Measurements from ENCODE around the gene ZSCAN10. TPM values are rescaled to one million over a fixed set of nuclear protein-coding genes. Genes with fewer than 3 reads are reported as not detected.
"Not testable (repeated sequence)": the region's sequence is repeated elsewhere in the genome, so short reads cannot be mapped to it uniquely, and the experiment has no call there.

Gene ZSCAN10
- 0.34 TPM for polyA plus RNA-seq (ENCODE audit: insufficient read length)

DNA sequence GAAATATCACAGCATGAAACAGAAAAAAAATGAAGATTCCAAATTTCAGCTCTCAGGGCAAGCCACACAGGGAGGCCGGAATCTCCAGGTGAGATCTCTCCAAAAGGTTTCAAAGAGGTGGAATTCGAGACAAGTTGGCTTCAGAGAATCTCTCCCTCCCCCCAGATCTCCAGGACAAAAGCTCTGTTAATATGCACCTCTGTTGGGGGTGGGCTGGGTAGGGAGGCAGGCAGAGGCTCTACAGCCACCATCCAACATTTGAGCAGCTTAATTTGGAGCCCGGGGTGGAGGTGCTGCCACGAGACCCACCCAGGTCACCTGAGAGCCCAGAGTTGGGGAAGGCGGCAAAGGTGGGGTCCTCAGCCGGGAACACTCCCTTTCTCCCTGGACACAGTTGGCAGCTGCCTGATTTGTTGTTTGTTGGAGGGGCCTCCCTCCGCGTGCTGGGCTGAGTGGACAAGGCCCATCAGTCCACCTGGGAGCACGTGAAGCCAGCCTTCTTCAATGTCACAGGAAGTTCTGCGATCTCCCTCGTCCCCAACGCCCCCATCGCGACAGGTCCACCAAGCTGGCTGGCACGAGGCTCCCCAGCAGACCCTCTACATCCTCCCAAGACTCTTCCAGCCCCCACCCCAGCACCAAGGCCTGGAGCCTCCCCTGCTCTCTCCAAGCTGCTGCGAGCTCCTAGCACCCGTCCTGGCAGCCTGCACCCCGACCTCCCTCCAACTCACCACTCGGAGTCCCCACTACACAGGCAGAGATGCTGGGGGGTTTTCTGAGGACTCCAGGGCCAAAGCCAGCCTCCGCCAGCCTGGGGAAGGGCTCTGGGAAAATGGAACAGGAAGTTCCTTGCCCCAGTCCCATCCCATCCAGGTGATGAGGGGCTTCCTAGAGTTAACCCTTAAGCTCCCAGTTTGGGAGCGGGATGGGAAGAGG is at the start of gene ZSCAN10:
TSS of gene ZSCAN10 (minus strand) at position 836 of the 936 bp plus-strand sequence. CDS start 6,357 bp downstream, outside the sequence.
- no peak for DNase-seq

DNA sequence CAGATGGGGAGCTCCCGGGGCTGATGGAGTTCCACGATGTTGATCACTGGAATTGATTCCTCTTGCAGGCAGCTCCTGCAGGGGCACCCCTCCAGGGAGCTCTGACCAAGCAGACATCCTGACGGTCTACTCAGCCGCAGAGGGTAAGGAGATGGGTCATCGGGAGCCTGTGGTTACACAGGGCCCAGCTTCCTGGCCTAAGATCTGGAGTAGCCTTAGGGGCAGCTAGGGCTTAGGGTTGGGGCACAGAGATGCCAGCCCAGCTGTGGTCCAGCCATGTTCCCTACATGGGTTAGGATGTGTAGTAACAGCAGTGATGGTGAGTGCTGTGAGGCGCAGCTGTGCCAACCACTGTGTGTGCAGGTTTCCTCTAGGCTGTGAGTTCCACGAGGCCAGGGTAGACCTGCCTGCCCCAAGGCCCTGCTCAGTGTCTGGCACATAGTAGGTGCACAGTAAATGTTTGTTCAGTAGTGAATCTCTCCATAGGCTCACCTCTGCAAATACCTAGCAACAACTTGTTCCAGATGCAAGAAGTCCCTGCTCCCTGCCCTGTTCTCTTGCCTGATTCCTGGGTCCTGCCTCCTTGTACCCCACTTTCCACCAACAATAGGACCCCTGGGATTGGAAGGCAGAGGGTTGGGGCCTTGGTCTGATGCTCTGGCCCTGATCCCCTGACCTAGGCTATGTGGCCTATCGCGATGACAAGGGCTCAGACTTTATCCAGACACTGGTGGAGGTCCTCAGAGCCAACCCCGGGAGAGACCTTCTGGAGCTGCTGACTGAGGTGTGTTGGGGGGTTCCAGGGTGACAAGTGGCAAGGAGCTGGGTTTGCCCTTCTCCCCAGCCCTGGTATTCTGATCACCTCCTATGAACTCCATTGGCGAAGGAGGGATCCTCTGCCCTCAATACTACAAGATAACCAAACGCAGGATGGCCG is 49.4 kb upstream of the ZSCAN10 start:
- DNase-seq: no peak

- DNase-seq: no peak
Measured at GRCh38 chr16:3147757-3148104, 48.6 kb upstream of the ZSCAN10 start.

DNA sequence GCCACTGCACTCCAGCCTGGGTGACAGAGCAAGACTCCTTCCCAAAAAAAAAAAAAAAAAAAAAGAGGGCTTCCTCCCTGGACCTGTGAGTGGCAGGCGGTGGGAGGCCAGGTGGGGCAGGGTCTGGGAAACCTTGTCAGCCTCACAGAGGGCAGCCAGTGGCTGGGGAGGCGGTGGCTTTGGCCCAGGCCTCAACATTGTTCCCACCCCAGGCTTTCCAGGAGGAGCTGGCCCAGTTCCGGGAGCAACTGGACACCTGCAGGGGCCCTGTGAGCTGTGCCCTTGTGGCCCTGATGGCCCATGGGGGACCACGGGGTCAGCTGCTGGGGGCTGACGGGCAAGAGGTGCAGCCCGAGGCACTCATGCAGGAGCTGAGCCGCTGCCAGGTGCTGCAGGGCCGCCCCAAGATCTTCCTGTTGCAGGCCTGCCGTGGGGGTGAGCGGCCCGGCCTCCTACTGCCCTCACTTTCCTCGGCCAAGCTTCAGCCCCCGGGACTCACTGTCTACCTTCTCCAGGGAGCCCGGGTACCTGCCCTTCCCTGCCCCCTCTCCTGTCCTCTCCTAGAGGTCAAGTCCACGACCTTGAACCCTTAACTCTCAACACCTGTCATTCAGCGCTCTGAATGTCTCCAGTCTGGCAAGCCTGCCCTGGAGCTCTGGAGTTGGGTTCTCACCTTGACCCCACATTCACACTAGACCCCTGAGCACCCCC is 48.1 kb upstream of the ZSCAN10 start:
- no peak for DNase-seq

DNA sequence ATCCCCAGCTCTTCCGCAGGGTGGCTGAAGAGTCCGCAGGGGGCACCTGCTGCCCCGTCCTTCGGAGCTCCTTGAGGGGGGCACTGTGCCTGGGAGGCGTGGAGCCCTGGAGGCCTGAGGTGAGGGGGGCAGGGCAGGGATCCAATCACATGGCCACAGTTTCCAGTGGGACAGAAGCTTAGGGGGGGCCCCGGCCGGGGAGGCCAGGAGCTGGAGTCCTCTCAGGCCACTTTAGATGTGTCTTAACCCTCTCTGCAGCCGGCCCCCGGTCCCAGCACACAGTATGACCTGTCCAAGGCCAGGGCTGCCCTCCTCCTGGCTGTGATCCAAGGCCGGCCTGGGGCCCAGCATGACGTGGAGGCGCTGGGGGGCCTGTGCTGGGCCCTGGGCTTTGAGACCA is 46.6 kb upstream of the ZSCAN10 start:
- no peak for DNase-seq

DNA sequence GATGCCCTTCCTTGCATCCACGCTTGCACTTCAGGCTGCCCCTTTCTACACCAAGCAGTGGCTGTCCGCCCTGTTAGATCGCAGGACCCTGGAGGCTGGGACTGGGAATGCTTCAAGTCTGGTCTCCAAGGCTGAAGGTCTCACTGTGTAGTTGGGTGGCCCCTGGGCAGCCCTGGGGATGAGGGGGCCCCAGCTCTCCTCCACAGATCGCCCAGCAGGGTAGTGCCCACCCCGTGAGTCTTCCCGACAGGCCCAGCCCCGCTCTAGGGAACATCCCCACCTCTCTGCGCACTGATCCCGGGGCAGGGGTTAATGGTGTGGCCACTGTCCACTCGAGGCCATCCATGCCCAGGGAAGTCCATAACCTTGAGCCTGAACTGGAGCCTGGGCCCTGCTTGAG is 46.1 kb upstream of the ZSCAN10 start:
- no peak for DNase-seq

GRCh38 chr16:3144321-3144983 is 45.4 kb upstream of the ZSCAN10 start:
- DNase-seq: no peak

GRCh38 chr16:3143598-3144320 is 44.7 kb upstream of the ZSCAN10 start:
- DNase-seq: no peak

DNA sequence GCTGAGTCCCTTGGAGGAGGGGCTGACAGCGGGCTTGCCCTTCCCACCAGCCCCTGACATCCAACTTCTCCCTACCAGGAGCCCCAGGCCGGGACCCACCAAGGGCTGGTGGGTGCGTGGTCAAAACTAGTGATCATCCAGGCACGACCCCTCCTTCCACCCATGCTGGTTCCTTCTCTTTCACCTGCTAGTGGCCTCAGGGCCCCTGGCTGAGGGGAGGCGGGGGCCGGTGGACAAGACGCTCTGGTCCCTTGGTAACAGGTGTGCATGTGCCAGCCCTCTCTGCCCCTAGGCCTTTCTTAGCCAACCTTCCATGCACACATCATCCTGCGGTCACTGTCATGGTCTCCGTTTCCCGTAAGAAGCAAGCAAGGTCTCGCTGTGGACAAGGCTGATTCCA is 44.1 kb upstream of the ZSCAN10 start:
- DNase-seq: no peak

GRCh38 chr16:3142770-3143169 is 43.7 kb upstream of the ZSCAN10 start:
- no peak for DNase-seq

DNA sequence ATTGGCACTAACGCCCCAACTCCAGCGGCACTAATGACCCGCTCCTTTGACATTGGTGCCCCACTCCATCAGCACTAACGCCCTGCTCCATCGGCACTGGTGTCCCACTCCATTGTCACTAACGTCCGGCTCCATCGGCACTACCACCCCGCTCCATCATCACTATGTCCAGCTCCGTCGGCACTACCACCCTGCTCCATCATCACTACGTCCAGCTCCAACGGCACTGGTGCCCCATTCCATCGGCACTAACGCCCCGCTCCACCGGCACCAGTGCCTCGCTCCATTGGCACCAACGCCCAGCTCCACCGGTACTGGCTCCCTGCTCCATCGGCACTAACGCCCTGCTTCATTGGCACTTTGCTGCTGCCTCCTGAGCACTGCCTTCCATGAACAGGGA is 43.2 kb upstream of the ZSCAN10 start:
- DNase-seq: no peak

GRCh38 chr16:3141781-3142311 is 42.8 kb upstream of the ZSCAN10 start:
- DNase-seq: no peak

DNA sequence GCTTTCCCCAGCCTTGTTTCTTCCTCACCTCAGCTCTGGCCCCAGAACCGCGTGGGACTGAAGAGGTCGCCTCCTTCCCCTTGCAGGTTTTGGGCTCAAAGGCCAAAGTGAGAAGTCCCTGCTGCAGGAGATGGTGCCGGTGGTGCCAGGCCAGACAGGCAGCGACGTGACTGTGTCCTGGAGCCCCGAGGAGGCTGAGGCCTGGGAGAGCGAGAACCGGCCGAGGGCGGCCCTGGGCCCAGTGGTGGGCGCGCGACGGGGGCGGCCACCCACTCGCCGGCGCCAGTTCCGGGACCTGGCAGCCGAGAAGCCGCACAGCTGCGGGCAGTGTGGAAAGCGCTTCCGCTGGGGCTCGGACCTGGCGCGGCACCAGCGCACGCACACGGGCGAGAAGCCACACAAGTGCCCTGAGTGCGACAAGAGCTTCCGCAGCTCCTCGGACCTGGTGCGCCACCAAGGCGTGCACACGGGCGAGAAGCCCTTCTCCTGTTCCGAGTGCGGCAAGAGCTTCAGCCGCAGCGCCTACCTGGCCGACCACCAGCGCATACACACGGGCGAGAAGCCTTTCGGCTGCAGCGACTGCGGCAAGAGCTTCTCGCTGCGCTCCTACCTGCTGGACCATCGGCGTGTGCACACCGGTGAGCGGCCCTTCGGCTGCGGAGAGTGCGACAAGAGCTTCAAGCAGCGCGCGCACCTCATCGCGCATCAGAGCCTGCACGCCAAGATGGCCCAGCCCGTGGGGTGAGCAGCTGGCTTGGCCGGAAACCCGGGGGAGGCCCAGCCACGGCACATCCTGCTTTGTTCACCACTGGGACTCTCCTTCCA is 41.7 kb upstream of the ZSCAN10 start:
- DNase-seq: no peak

GRCh38 chr16:3139561-3139960 is 40.5 kb upstream of the ZSCAN10 start:
- not testable (repeated sequence) for DNase-seq

- no peak for DNase-seq
Measured at GRCh38 chr16:3138823-3139426, 39.8 kb upstream of the ZSCAN10 start.

- no peak for DNase-seq
Measured at GRCh38 chr16:3138342-3138741, 39.2 kb upstream of the ZSCAN10 start.

DNA sequence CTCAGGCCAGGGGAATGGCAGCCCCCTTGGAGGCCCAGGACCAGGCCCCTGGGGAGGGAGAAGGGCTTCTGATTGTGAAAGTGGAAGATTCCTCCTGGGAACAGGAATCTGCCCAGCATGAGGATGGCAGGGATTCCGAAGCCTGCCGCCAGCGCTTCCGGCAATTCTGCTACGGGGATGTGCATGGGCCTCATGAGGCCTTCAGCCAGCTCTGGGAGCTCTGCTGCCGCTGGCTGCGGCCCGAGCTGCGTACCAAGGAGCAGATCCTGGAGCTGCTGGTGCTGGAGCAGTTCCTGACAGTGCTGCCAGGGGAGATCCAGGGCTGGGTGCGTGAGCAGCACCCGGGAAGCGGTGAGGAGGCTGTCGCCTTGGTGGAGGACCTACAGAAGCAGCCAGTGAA is 38.2 kb upstream of the ZSCAN10 start:
- no peak for DNase-seq

DNA sequence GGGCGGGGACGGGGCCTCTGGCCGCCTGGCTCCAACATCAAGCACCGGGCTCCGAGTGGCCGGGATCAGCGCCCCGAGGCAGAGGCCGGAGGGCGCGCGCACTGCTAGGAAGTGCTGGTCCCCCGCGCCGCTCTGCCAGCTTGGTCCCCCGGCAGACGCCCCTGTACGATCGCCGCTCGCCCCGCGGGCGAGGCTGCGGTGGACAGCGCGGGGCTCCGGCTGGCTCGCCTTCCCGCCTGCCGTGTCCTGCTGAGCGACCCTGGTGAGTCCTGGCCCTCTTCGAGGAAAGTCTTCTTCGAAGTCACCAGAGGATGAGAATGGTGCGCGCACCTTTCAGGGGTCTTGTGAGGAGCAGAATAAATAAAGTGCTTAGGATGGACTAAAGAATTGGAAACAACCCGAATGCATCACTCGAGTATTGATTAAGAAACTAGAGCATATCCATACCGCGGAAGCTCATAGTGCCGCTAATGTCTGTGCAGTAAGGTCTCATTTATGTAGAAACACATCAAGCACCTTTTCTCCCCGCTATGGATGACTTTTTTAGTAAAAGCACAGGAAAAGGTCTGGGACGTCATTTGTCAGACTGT is 36.1 kb upstream of the ZSCAN10 start:
- no peak for DNase-seq
